SK-N-SH treated with all-trans-retinoic acid at 6 μM for 48 hours (cell line): ENCODE measurements around the gene LAD1.

Source experiments
- ATAC-seq: fragments of 200-7000 bp; cut with Tn5 transposase; 3 replicates; pipeline ENCODE4 v1.9.1; 2020; ENCODE audit warnings: mild to moderate bottlenecking, moderate library complexity
- ARNTL ChIP-seq: fragments of 450-650 bp; formaldehyde crosslinking; IDR thresholded peaks from 2 replicates; pipeline ENCODE4 v1.5.0; 2020; ENCODE audit warnings: low read depth, mild to moderate bottlenecking, moderate library complexity, borderline replicate concordance
- BACH2 ChIP-seq: fragments of 250-450 bp; sonication (Bioruptor Pico); IDR thresholded peaks from 2 replicates; pipeline ENCODE4 v1.9.0; 2021; ENCODE audit warnings: mild to moderate bottlenecking, borderline replicate concordance
- CREB5 ChIP-seq: fragments of 250-450 bp; sonication (Bioruptor Pico); IDR thresholded peaks from 2 replicates; pipeline ENCODE4 v1.5.1; 2020; ENCODE audit warnings: low read depth, mild to moderate bottlenecking, moderate library complexity
- CSDC2 ChIP-seq: fragments of 250-450 bp; sonication (Bioruptor Pico); IDR thresholded peaks from 2 replicates; pipeline ENCODE4 v1.5.0; 2020; ENCODE audit warnings: mild to moderate bottlenecking, moderate library complexity
- ESRRG ChIP-seq: fragments of 250-450 bp; sonication (Bioruptor Pico); IDR thresholded peaks from 2 replicates; pipeline ENCODE4 v1.6.1; 2021; ENCODE audit warnings: mild to moderate bottlenecking
- GLIS3 ChIP-seq: fragments of 250-450 bp; sonication (Bioruptor Pico); IDR thresholded peaks from 2 replicates; pipeline ENCODE4 v1.5.0; 2020; ENCODE audit warnings: mild to moderate bottlenecking, moderate library complexity
- ISL1 ChIP-seq: fragments of 250-450 bp; sonication (Bioruptor Pico); IDR thresholded peaks from 2 replicates; pipeline ENCODE4 v2.1.2; 2022; ENCODE audit warnings: mild to moderate bottlenecking, moderate library complexity
- OSR1 ChIP-seq: fragments of 250-450 bp; sonication (Bioruptor Pico); IDR thresholded peaks from 2 replicates; pipeline ENCODE4 v1.8.0; 2022; ENCODE audit warnings: moderate library complexity, mild to moderate bottlenecking, inconsistent platforms
- PATZ1 ChIP-seq: fragments of 250-450 bp; sonication (Bioruptor Pico); IDR thresholded peaks from 2 replicates; pipeline ENCODE4 v1.8.0; 2020; ENCODE audit warnings: mild to moderate bottlenecking, moderate library complexity, borderline replicate concordance
- POU6F1 ChIP-seq: fragments of 250-450 bp; sonication (Bioruptor Pico); IDR thresholded peaks from 2 replicates; pipeline ENCODE4 v1.8.0; 2021; ENCODE audit warnings: low read depth, mild to moderate bottlenecking, moderate library complexity, borderline replicate concordance
- PPARA ChIP-seq: fragments of 250-450 bp; sonication (Bioruptor Pico); IDR thresholded peaks from 2 replicates; pipeline ENCODE4 v1.5.0; 2020; ENCODE audit warnings: mild to moderate bottlenecking, borderline replicate concordance
- SNAI2 ChIP-seq: fragments of 250-450 bp; sonication (Bioruptor Pico); IDR thresholded peaks from 2 replicates; pipeline ENCODE4 v1.5.0; 2020; ENCODE audit warnings: mild to moderate bottlenecking, moderate library complexity
- TCF4 ChIP-seq: fragments of 250-450 bp; sonication (Bioruptor Pico); IDR thresholded peaks from 2 replicates; pipeline ENCODE4 v1.8.0; 2021; ENCODE audit warnings: mild to moderate bottlenecking, moderate library complexity, borderline replicate concordance
- TOX ChIP-seq: fragments of 250-450 bp; sonication (Bioruptor Pico); IDR thresholded peaks from 2 replicates; pipeline ENCODE4 v1.8.0; 2021; ENCODE audit warnings: mild to moderate bottlenecking, moderate library complexity, borderline replicate concordance
- TSHZ2 ChIP-seq: fragments of 250-450 bp; sonication (Bioruptor Pico); IDR thresholded peaks from 2 replicates; pipeline ENCODE4 v1.5.0; 2020; ENCODE audit warnings: mild to moderate bottlenecking, moderate library complexity
- ZC3H10 ChIP-seq: fragments of 250-450 bp; sonication (Bioruptor Pico); IDR thresholded peaks from 2 replicates; pipeline ENCODE4 v1.5.1; 2021; ENCODE audit warnings: mild to moderate bottlenecking, moderate library complexity
- ZFP3 ChIP-seq: fragments of 250-450 bp; sonication (Bioruptor Pico); IDR thresholded peaks from 2 replicates; pipeline ENCODE4 v1.5.0; 2020; ENCODE audit warnings: mild to moderate bottlenecking, moderate library complexity
- ZFP30 ChIP-seq: fragments of 450-650 bp; formaldehyde crosslinking; IDR thresholded peaks from 2 replicates; pipeline ENCODE4 v1.5.0; 2022; ENCODE audit warnings: mild to moderate bottlenecking, moderate library complexity
- ZNF565 ChIP-seq: fragments of 450-650 bp; formaldehyde crosslinking; conservative IDR thresholded peaks from 2 replicates; pipeline ENCODE4 v1.5.0; 2020; ENCODE audit warnings: low read depth, mild to moderate bottlenecking, moderate library complexity
- ZNF8 ChIP-seq: fragments of 450-650 bp; formaldehyde crosslinking; IDR thresholded peaks from 2 replicates; pipeline ENCODE4 v1.5.0; 2020; ENCODE audit warnings: mild to moderate bottlenecking, moderate library complexity

Gene LAD1

GRCh38 chr1:201374364-201374763, 24.8 kb downstream of the LAD1 start:
- ATAC-seq = no peak
- TF ChIP-seq ZNF565 (no peak), TCF4 (CRISPR knock-in tag) (no peak), PPARA (no peak), ZNF8 (CRISPR knock-in tag) (no peak), POU6F1 (no peak), CSDC2 (CRISPR knock-in tag) (no peak), ZFP30 (CRISPR knock-in tag) (no peak), ZFP3 (CRISPR knock-in tag) (no peak), ISL1 (no peak), ARNTL (CRISPR knock-in tag) (no peak), TOX (CRISPR knock-in tag) (no peak), BACH2 (no peak), ZC3H10 (CRISPR knock-in tag) (no peak)

GRCh38 chr1:201371792-201372191, 27.3 kb downstream of the LAD1 start:
- no peak for ATAC-seq
- TF ChIP-seq PATZ1 (CRISPR knock-in tag) (no peak), SNAI2 (no peak), OSR1 (CRISPR knock-in tag) (no peak), CREB5 (no peak), ZNF565 (no peak), TCF4 (CRISPR knock-in tag) (no peak), GLIS3 (no peak), ZC3H10 (CRISPR knock-in tag) (no peak), ESRRG (CRISPR knock-in tag) (no peak), TSHZ2 (CRISPR knock-in tag) (no peak), TOX (CRISPR knock-in tag) (no peak), PPARA (no peak), ZFP3 (CRISPR knock-in tag) (no peak), ZNF8 (CRISPR knock-in tag) (no peak), BACH2 (no peak)

GRCh38 chr1:201371276-201371675, 27.8 kb downstream of the LAD1 start:
- no peak for ATAC-seq
- no peak for TF ChIP-seq PPARA
- no peak for TF ChIP-seq ZNF565
- no peak for TF ChIP-seq BACH2
- no peak for TF ChIP-seq POU6F1
- no peak for TF ChIP-seq GLIS3
- TF ChIP-seq ZFP30 (CRISPR knock-in tag) = no peak
- TF ChIP-seq ZFP3 (CRISPR knock-in tag) = no peak
- TF ChIP-seq PATZ1 (CRISPR knock-in tag) = no peak
